Measurements from ENCODE around the gene TMED3.
"Not testable (repeated sequence)": the region's sequence is repeated elsewhere in the genome, so short reads cannot be mapped to it uniquely, and the experiment has no call there.

TMED3 gene

GRCh38 chr15:79316864-79317263 is 6.0 kb downstream of the TMED3 start:
- no peak for DNase-seq (ENCODE audit: low read depth)

GRCh38 chr15:79319973-79320372 is 9.1 kb downstream of the TMED3 start:
- DNase-seq (ENCODE audit: low read depth): not testable (repeated sequence)

DNA sequence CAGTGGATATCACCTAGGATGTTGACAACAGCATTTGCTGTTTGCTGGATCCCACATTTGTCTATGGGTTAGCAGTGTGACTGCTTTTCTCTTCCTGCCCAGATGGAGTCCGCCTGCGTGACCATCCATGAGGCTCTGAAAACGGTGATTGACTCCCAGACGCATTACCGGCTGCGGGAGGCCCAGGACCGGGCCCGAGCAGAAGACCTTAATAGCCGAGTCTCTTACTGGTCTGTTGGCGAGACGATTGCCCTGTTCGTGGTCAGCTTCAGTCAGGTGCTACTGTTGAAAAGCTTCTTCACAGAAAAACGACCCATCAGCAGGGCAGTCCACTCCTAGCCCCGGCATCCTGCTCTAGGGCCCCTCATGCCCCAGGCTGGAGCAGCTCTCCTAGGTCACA is 11.0 kb downstream of the TMED3 start:
- no peak for DNase-seq (ENCODE audit: low read depth)

DNA sequence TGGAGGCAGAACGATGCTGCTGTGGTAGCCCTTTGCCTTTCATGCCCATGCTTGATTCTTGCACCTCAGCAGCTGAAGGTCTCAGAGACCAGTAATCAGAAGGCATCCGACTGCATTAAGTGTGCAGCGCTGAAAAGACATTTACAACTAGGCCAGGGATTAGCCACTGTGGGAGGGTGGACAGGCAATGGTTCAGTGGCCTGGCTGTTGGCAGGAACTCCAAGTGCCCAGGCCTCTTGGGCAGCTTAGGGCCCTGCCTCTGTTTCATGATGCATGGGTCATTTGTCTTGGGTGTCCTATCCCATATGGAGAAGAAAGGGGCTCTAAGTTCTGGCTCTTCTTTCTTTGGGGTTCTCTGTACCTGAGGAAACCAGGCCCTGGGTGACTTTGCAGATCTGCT is 11.4 kb downstream of the TMED3 start:
- DNase-seq (ENCODE audit: low read depth): no peak

- DNase-seq (ENCODE audit: low read depth): no peak
These were observed 12.0 kb downstream of the TMED3 start for GRCh38 chr15:79322945-79323344.

- peak; percentile 86 for DNase-seq (ENCODE audit: low read depth)
These were observed 18.3 kb downstream of the TMED3 start for GRCh38 chr15:79329171-79329611.

GRCh38 chr15:79332824-79333510 is 22.1 kb downstream of the TMED3 start:
- DNase-seq (ENCODE audit: low read depth): no peak

- no peak for DNase-seq (ENCODE audit: low read depth)
These were observed 26.7 kb downstream of the TMED3 start for GRCh38 chr15:79337591-79337990.

DNA sequence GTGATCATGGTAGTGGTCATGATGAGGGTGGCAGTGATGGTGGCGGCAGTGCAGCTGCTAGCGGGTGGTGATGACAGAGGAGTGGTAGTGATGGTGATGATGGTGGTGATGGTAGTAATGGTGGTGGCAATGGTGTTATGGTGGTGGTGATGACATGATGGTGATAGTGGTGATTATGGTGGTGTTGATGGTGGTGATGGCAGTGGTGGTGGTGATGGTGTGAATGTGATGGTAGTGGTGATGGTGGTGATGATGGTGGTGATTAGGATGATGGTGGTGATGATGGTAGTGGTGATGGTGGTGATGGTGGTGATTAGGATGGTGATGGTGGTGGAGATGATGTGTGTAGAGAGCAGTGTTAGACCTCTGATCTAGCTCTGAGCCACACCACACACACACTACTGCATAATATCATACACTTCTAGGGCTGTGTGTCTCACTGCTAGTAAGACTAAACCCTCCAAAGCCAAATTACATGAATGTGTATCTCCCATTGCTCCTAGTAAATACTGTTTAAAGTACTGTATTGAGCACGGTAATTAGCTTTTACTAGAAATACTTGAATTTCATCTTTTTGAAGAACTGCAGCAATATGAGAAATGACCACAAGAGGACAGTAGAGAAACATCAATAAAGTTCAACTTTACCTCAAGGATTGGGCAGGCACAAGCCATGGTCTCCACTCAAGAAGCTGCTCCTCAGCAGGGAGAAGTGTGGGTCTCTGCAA is 28.8 kb downstream of the TMED3 start:
- DNase-seq (ENCODE audit: low read depth): peak; percentile 55

DNA sequence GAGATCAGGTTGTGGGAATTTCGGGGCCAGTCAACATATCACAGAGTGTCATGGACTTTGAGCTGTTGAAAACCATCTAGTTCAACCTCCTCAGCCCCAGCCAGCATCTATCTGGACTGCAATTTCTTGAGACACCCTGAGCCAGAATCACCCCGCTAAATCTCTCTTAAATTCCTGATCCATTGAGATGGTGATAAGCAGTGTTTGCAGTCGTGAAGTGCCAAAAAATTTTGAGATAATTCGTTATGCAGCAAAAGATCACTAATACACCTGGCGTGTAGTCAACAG is 29.3 kb downstream of the TMED3 start:
- DNase-seq (ENCODE audit: low read depth): no peak

GRCh38 chr15:79341396-79341795 is 30.5 kb downstream of the TMED3 start:
- DNase-seq (ENCODE audit: low read depth): no peak

- peak; percentile 31 for DNase-seq (ENCODE audit: low read depth)
These were observed 38.6 kb downstream of the TMED3 start for GRCh38 chr15:79349525-79349924.

DNA sequence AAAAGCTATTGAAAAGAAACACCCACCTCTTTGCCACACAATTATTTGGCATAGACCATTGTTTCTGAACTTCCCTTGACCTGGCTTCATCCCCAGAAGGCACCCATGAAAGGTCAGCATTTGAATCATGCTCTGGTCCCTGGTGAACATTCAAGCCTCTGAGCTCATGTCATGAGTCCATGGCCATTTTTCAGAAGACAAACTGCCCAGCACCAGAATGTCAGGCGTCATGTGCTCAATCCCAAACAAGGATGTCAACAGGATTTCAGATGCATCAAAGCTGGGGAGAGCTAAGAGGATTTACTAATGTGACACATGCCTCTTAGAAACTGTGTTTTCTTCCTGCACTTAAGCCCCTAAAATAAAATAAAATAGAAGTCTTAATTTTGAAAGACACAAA is 41.3 kb downstream of the TMED3 start:
- no peak for DNase-seq (ENCODE audit: low read depth)

GRCh38 chr15:79357566-79357965 is 46.7 kb downstream of the TMED3 start:
- DNase-seq (ENCODE audit: low read depth): no peak

- no peak for DNase-seq (ENCODE audit: low read depth)
These were observed 47.2 kb downstream of the TMED3 start for GRCh38 chr15:79358069-79358468.

DNA sequence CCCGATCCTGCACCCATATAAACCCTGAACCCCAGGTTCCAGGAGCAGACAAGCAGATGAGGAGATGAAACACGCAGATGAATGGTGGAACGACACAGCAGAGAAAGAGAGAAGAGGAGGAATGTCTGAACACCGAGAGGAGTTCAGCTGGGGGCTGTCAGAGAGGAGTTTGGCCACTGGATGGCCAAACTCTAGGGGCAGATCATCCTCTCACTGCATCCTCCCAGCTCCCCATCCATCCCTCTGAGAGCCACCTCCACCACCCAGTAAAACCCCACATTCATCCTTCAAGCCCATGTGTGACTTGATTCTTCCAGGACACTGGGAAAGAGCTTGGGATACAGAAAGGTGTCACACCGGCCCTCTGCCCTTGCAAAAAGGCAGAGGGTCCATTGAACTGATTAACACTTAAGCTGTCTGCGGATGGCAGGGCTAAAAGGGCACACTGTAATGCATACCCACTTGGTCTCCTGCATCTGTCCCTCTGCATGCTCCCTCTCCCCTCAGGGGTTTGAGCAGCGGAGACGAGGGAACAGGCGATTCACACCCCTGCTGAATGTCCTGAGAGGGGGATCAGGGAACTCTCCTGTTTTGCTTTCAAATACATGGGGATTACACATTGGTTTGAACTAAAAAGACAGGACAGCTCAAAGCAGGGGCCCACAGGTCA is 53.8 kb downstream of the TMED3 start:
- DNase-seq (ENCODE audit: low read depth): no peak

DNA sequence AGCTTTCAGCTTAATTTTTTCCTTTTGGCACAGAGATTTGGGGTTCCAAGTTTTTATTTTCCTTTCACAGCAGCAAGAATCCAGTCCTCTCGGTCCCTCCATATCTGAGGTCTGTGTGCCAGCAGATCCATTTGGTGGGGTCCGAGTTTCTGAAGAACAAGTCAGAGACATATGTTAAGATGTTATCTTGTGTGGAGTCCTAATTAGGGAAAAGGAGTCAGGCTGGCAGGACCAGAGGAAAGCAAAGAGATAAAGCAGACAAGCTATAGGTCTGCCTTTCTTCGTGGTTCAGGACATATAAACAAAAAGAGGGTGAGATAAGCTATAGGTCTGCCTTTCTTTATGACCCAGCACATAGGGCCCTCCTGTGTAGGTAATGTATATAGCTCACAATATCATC is 54.9 kb downstream of the TMED3 start:
- no peak for DNase-seq (ENCODE audit: low read depth)

GRCh38 chr15:79366691-79367090 is 55.8 kb downstream of the TMED3 start:
- peak; percentile 18 for DNase-seq (ENCODE audit: low read depth)

- DNase-seq (ENCODE audit: low read depth): peak; percentile 94
These were observed 59.8 kb downstream of the TMED3 start for GRCh38 chr15:79370716-79371115.

DNA sequence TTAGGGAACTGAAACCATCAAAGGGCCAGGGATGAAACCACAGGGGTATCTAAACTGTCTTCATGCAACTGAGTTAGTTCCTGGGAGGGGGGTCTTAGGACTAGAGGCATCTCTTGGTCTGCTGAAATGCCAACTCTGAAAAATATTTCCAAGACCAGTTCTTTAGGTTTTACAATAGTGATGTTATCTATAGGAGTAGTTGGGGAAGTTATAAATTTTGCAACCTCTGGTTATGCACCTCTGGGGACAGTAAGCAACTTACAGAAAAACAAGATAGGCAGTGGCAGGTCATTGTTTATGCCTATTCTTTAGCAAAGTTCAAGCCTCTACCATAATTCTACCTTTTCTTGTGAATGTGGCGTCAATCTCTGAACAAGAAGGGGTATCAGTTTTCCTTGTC is 60.7 kb downstream of the TMED3 start:
- no peak for DNase-seq (ENCODE audit: low read depth)

GRCh38 chr15:79372428-79372827 is 61.5 kb downstream of the TMED3 start:
- DNase-seq (ENCODE audit: low read depth): no peak
